GM12874 (cell line): ENCODE data around the gene PSD4.

ENCODE experiments used
- CTCF ChIP-seq: IDR thresholded peaks from 2 replicates; pipeline ENCODE4 v1.5.1; 2011; ENCODE audit warnings: low read depth, mild to moderate bottlenecking, control low read depth, low read length, moderate library complexity; ENCODE audit not compliant: insufficient read depth

PSD4 gene

GRCh38 chr2:113197347-113198047, 23.7 kb downstream of the PSD4 start:
- TF ChIP-seq CTCF, result no peak

GRCh38 chr2:113198048-113198789, 24.4 kb downstream of the PSD4 start:
- no peak for TF ChIP-seq CTCF

- peak; percentile 94 for TF ChIP-seq CTCF
Measured at GRCh38 chr2:113198790-113199612, 25.2 kb downstream of the PSD4 start.

GRCh38 chr2:113200236-113200635, 26.5 kb downstream of the PSD4 start:
- TF ChIP-seq CTCF, result no peak

- no peak for TF ChIP-seq CTCF
Measured at GRCh38 chr2:113200736-113201490, 27.1 kb downstream of the PSD4 start.

- TF ChIP-seq CTCF, result no peak
Measured at GRCh38 chr2:113201496-113202304, 27.9 kb downstream of the PSD4 start.
